ENCODE results near the gene TCERG1L. TPM values are rescaled to one million over a fixed set of nuclear protein-coding genes. Genes with fewer than 3 reads are reported as not detected.

Gene TCERG1L
- total RNA-seq, 1 donor from 2014 or later: not detected

GRCh38 chr10:131318814-131319213 lies 7.3 kb upstream of the TCERG1L start:
- ATAC-seq (ENCODE audit: poor library complexity) (no peak), DNase-seq (no peak)
- intact Hi-C loops (cut with DNase I): no loop called here

GRCh38 chr10:131318291-131318690 lies 6.8 kb upstream of the TCERG1L start:
- intact Hi-C loops (cut with DNase I): no loop called here
- ATAC-seq (ENCODE audit: poor library complexity) (no peak), DNase-seq (no peak)

GRCh38 chr10:131316321-131317075 lies 5.0 kb upstream of the TCERG1L start:
- intact Hi-C loops (cut with DNase I): no loop called here
- ATAC-seq (ENCODE audit: poor library complexity) (no peak), DNase-seq (no peak)

- intact Hi-C loops (cut with DNase I): no loop called here
- no peak for DNase-seq
- no peak for ATAC-seq (ENCODE audit: poor library complexity)
These were observed 3.8 kb upstream of the TCERG1L start for GRCh38 chr10:131315344-131315743.

- intact Hi-C loops (cut with DNase I): no loop called here
- ATAC-seq (ENCODE audit: poor library complexity) (no peak), DNase-seq (no peak)
These were observed 3.3 kb upstream of the TCERG1L start for GRCh38 chr10:131314799-131315198.

- ATAC-seq (ENCODE audit: poor library complexity) (no peak), DNase-seq (no peak)
- intact Hi-C loops (cut with DNase I): no loop called here
These were observed 2.6 kb upstream of the TCERG1L start for GRCh38 chr10:131314148-131314547.

GRCh38 chr10:131313377-131313776 lies 1.9 kb upstream of the TCERG1L start:
- intact Hi-C loops (cut with DNase I): no loop called here
- no peak for ATAC-seq (ENCODE audit: poor library complexity)
- DNase-seq: no peak

- intact Hi-C loops (cut with DNase I): no loop called here
- ATAC-seq (ENCODE audit: poor library complexity) (no peak), DNase-seq (no peak)
These were observed 936 bp upstream of the TCERG1L start for GRCh38 chr10:131312478-131312836.

GRCh38 chr10:131311402-131311660 lies 190 bp downstream of the TCERG1L start:
- DNase-seq (no peak), ATAC-seq (ENCODE audit: poor library complexity) (no peak)
- intact Hi-C loops (cut with DNase I): no loop called here

- DNase-seq (no peak), ATAC-seq (ENCODE audit: poor library complexity) (no peak)
- intact Hi-C loops (cut with DNase I): no loop called here
These were observed 745 bp downstream of the TCERG1L start for GRCh38 chr10:131310551-131311401.

GRCh38 chr10:131310142-131310541 lies 1.4 kb downstream of the TCERG1L start:
- DNase-seq: no peak
- intact Hi-C loops (cut with DNase I): no loop called here
- ATAC-seq (ENCODE audit: poor library complexity): no peak

- no peak for DNase-seq
- intact Hi-C loops (cut with DNase I): no loop called here
- no peak for ATAC-seq (ENCODE audit: poor library complexity)
These were observed 11.0 kb downstream of the TCERG1L start for GRCh38 chr10:131300508-131300907.

- ATAC-seq (ENCODE audit: poor library complexity) (no peak), DNase-seq (no peak)
- intact Hi-C loops (cut with DNase I): no loop called here
These were observed 20.7 kb downstream of the TCERG1L start for GRCh38 chr10:131290781-131291180.

GRCh38 chr10:131288648-131289047 lies 22.9 kb downstream of the TCERG1L start:
- intact Hi-C loops (cut with DNase I): no loop called here
- no peak for ATAC-seq (ENCODE audit: poor library complexity)
- no peak for DNase-seq

- ATAC-seq (ENCODE audit: poor library complexity) (no peak), DNase-seq (no peak)
- intact Hi-C loops (cut with DNase I): no loop called here
These were observed 28.6 kb downstream of the TCERG1L start for GRCh38 chr10:131282961-131283360.

GRCh38 chr10:131280101-131280500 lies 31.4 kb downstream of the TCERG1L start:
- intact Hi-C loops (cut with DNase I): no loop called here
- DNase-seq: no peak
- no peak for ATAC-seq (ENCODE audit: poor library complexity)

GRCh38 chr10:131279516-131279915 lies 32.0 kb downstream of the TCERG1L start:
- intact Hi-C loops (cut with DNase I): no loop called here
- DNase-seq: no peak
- ATAC-seq (ENCODE audit: poor library complexity): no peak

GRCh38 chr10:131277969-131278368 lies 33.6 kb downstream of the TCERG1L start:
- ATAC-seq (ENCODE audit: poor library complexity) (no peak), DNase-seq (no peak)
- intact Hi-C loops (cut with DNase I): no loop called here

- intact Hi-C loops (cut with DNase I): no loop called here
- DNase-seq (no peak), ATAC-seq (ENCODE audit: poor library complexity) (no peak)
These were observed 34.2 kb downstream of the TCERG1L start for GRCh38 chr10:131277278-131277677.

GRCh38 chr10:131275691-131276090 lies 35.8 kb downstream of the TCERG1L start:
- ATAC-seq (ENCODE audit: poor library complexity) (no peak), DNase-seq (no peak)
- intact Hi-C loops (cut with DNase I): no loop called here

Data from Right ventricle myocardium superior (tissue), 1 donor.